ENCODE measurements around the gene CACNA1B.
"Not testable (repeated sequence)": the region's sequence is repeated elsewhere in the genome, so short reads cannot be mapped to it uniquely, and the experiment has no call there.

CACNA1B gene

DNA sequence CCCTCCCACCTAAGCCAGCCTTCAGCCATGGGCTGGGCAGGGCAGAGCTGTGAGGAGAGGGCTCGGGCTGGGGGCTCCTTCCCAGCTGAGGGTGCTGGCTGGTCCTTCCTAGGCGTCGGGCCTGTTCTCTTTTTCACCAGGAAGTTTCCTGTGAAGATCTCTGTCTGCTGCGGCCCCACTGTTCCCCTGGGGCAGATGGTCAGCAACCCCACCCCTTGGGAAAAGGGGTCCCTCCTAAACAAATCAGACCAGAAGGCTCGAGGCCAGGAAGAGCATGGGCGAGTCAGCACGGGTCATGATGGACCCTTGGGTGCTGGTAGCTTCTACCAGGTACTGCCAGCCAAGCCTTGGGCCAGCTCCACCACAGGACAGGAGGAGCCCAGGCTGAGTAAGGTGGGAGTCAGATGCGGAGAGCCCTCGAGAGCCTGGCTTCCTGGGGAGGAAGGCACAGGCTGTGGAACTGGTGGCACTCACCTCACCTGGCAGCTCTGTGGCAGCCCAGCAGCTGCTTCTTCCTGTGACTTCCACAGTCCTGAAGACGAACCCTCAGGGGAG, 3.5 kb downstream of the CACNA1B start:
- no peak overlapping the region for H3K4me3 ChIP-seq (ENCODE audit: low read length)
- no peaks in the 10 kb centered on the region for H3K4me1 ChIP-seq (ENCODE audit: control insufficient read depth, low read depth, low read length)
- no peaks in the 10 kb centered on the region for H3K36me3 ChIP-seq (ENCODE audit: control insufficient read depth, low read depth, low read length)
- H3K9ac ChIP-seq (ENCODE audit: low read length): no peak overlapping the region
- H3K27me3 ChIP-seq (ENCODE audit: control insufficient read depth, insufficient read depth, low read length): peaks cover 14% of the 10 kb centered on the region
- no peak overlapping the region for H3K27ac ChIP-seq (ENCODE audit: low read length)
- no peaks in the 10 kb centered on the region for H3K9me3 ChIP-seq (ENCODE audit: control insufficient read depth, low read depth, low read length)

GRCh38 chr9:137881591-137882505, 4.3 kb downstream of the CACNA1B start:
- H3K4me3 ChIP-seq (ENCODE audit: low read length): no peak overlapping the region
- H3K27ac ChIP-seq (ENCODE audit: low read length): no peak overlapping the region
- H3K9ac ChIP-seq (ENCODE audit: low read length): no peak overlapping the region
- no peaks in the 10 kb centered on the region for H3K4me1 ChIP-seq (ENCODE audit: control insufficient read depth, low read depth, low read length)
- no peaks in the 10 kb centered on the region for H3K9me3 ChIP-seq (ENCODE audit: control insufficient read depth, low read depth, low read length)
- peaks cover 6% of the 10 kb centered on the region for H3K27me3 ChIP-seq (ENCODE audit: control insufficient read depth, insufficient read depth, low read length)
- no peaks in the 10 kb centered on the region for H3K36me3 ChIP-seq (ENCODE audit: control insufficient read depth, low read depth, low read length)

- Histone ChIP-seq H3K9me3 (ENCODE audit: control insufficient read depth, low read depth, low read length) (no peaks in the 10 kb centered on the region), H3K4me3 (ENCODE audit: low read length) (no peak overlapping the region), H3K36me3 (ENCODE audit: control insufficient read depth, low read depth, low read length) (no peaks in the 10 kb centered on the region), H3K27me3 (ENCODE audit: control insufficient read depth, insufficient read depth, low read length) (peaks cover 3% of the 10 kb centered on the region), H3K4me1 (ENCODE audit: control insufficient read depth, low read depth, low read length) (no peaks in the 10 kb centered on the region), H3K9ac (ENCODE audit: low read length) (no peak overlapping the region), H3K27ac (ENCODE audit: low read length) (no peak overlapping the region)
These were observed 4.9 kb downstream of the CACNA1B start for GRCh38 chr9:137882506-137882821.

- not testable (repeated sequence) for H3K9me3 ChIP-seq (ENCODE audit: control insufficient read depth, low read depth, low read length); H3K27ac ChIP-seq (ENCODE audit: low read length); H3K4me3 ChIP-seq (ENCODE audit: low read length); H3K9ac ChIP-seq (ENCODE audit: low read length); H3K36me3 ChIP-seq (ENCODE audit: control insufficient read depth, low read depth, low read length); H3K27me3 ChIP-seq (ENCODE audit: control insufficient read depth, insufficient read depth, low read length); H3K4me1 ChIP-seq (ENCODE audit: control insufficient read depth, low read depth, low read length)
These were observed 6.4 kb downstream of the CACNA1B start for GRCh38 chr9:137883977-137884376.

DNA sequence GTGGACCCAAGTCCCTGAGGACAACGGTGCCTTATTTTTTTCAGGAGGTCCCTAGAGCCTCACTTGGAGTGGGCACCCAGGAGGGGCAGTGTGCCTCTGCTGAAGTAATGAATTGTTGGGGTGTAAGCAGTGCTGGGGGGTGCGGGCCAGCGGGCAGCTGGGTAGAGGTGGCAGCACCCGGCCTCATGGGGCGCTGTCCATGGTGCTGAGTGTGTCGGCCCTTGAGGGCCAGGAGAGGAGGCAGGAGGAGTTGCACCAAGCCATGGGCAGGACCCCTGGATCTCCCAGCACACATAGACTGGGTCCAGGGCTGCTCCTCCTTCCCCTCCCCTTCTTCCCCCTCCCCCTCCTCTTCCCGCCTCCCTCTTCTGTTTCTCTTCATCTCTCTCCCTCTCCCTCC, 7.0 kb downstream of the CACNA1B start:
- H3K9me3 ChIP-seq (ENCODE audit: control insufficient read depth, low read depth, low read length); H3K4me1 ChIP-seq (ENCODE audit: control insufficient read depth, low read depth, low read length); H3K36me3 ChIP-seq (ENCODE audit: control insufficient read depth, low read depth, low read length); H3K27me3 ChIP-seq (ENCODE audit: control insufficient read depth, insufficient read depth, low read length); H3K4me3 ChIP-seq (ENCODE audit: low read length); H3K27ac ChIP-seq (ENCODE audit: low read length); H3K9ac ChIP-seq (ENCODE audit: low read length): not testable (repeated sequence)

DNA sequence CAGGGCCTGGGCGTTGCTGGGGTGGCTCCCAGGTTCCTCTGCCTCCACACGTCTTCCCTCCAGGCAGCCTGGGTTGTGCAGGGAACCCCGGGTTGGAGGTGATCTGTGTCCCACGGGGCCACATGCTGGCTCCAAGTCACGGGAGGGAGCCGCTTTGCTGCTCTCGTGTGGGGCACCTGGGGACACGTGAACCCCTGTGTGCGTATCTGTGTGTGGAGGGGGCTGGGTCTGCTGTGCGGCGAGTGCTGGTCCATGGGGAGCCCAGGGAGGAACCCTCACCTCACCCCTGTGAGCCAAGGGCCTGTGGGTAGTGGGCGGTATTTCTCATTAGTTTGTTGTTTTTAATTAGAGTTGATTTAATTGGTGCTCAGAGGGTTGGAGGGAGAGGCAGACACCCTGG, 7.5 kb downstream of the CACNA1B start:
- not testable (repeated sequence) for H3K4me3 ChIP-seq (ENCODE audit: low read length); H3K36me3 ChIP-seq (ENCODE audit: control insufficient read depth, low read depth, low read length); H3K27ac ChIP-seq (ENCODE audit: low read length); H3K4me1 ChIP-seq (ENCODE audit: control insufficient read depth, low read depth, low read length); H3K9ac ChIP-seq (ENCODE audit: low read length); H3K9me3 ChIP-seq (ENCODE audit: control insufficient read depth, low read depth, low read length); H3K27me3 ChIP-seq (ENCODE audit: control insufficient read depth, insufficient read depth, low read length)

DNA sequence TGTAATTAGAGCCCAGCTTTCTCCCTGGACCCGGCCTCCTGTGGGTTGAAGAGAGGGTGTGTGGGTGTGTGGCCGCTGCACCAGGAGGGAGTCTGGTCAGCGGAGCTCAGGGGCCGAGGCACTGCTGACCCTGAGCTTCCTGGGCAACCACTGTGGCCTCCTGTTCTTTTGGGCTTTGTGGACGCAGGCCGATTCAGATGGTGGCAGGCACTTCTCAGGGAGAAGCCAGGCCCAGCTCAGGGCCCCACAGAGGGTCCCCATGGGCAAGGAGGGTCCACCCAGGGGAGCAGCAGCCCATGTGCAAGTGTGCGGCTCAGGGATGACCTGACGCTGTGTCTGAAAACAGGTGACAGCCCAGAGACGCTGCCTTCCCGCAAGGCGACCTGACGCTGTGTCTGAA, 11.0 kb downstream of the CACNA1B start:
- not testable (repeated sequence) for H3K9ac ChIP-seq (ENCODE audit: low read length); H3K9me3 ChIP-seq (ENCODE audit: control insufficient read depth, low read depth, low read length); H3K4me1 ChIP-seq (ENCODE audit: control insufficient read depth, low read depth, low read length); H3K27me3 ChIP-seq (ENCODE audit: control insufficient read depth, insufficient read depth, low read length); H3K36me3 ChIP-seq (ENCODE audit: control insufficient read depth, low read depth, low read length); H3K4me3 ChIP-seq (ENCODE audit: low read length); H3K27ac ChIP-seq (ENCODE audit: low read length)

GRCh38 chr9:137889966-137890365, 12.4 kb downstream of the CACNA1B start:
- H3K27ac ChIP-seq (ENCODE audit: low read length); H3K9me3 ChIP-seq (ENCODE audit: control insufficient read depth, low read depth, low read length); H3K4me1 ChIP-seq (ENCODE audit: control insufficient read depth, low read depth, low read length); H3K4me3 ChIP-seq (ENCODE audit: low read length); H3K9ac ChIP-seq (ENCODE audit: low read length); H3K36me3 ChIP-seq (ENCODE audit: control insufficient read depth, low read depth, low read length); H3K27me3 ChIP-seq (ENCODE audit: control insufficient read depth, insufficient read depth, low read length): not testable (repeated sequence)

DNA sequence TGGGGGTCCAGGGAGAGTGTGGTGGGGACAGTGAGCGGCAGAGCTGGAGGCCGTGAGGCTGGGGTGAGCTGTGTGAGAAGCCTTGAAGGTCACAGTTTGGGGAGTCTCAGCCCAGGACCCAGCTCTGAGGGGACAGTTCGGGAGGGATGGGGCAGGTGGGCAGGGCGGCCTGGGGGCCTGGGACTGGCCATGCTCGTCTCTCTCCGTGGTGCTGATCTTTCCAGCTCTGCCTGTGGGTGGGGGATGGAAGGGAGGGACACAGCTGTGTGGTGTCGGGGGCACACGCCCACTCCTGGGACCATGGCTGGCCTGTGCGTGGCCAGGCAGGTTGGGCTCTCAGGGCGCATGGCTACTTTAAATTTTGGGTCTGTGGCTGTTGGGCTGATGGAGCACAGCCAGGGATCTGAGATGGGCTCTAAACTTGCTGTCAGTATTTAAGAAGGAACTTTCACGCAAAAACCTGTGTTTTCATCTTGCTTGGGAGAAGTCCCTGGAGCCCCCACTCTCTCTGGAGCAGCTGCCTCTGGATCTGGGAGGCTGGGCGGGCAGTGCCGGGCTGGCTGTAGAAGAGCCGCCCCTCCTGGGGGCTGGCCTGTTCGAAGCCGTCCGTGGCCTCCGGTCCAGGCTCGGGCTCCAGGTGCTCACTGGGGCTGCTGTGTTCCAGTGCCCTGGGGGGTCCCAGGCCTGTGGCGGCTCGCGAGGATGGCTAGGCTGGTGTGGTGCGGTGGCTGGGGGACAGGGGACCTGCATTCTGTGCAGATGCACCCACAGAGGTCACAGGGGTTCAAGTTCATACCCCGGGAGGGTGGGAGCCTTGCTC, 13.4 kb downstream of the CACNA1B start:
- H3K9ac ChIP-seq (ENCODE audit: low read length); H3K9me3 ChIP-seq (ENCODE audit: control insufficient read depth, low read depth, low read length); H3K4me1 ChIP-seq (ENCODE audit: control insufficient read depth, low read depth, low read length); H3K27ac ChIP-seq (ENCODE audit: low read length); H3K36me3 ChIP-seq (ENCODE audit: control insufficient read depth, low read depth, low read length); H3K4me3 ChIP-seq (ENCODE audit: low read length); H3K27me3 ChIP-seq (ENCODE audit: control insufficient read depth, insufficient read depth, low read length): not testable (repeated sequence)

DNA sequence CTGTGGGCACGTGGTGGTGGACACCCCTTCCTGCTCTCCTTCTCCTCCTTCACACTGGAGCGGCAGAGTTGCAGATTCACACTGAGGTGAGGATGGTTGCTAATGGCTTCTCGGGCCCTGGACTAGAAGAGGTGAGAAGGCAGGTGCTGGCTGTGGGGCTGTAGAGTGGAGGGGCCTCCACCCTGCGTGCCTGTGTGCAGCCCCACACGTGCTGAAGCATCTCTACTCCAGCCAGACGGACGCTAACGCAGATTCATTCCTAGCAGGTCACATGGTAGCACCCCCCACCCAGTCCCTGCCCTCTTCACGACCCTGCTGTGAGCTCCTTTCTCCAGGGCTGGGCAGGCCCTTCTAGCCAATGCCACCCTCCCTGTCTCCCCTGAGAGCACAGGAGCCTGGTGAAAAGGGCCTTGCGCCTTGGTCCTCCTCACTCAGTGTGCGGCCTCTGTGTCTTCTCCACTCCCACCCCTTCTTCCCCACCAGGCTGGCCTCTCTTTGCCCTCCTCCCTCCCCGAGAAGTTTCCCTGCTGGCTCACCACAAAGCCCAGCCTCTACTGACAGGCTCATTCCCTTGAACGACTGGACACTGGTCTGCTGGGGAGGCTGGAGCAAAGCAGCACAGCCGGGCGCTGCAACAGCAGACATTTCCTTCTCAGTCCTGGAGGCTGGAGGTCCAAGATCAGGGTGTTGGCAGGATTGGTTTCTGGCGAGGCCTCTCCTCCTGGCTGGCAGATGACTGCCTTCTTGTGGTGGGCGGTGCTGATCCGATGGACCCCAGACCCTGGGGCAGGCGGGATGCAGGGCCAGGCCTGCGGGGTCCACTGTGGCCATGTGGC, 14.2 kb downstream of the CACNA1B start:
- Histone ChIP-seq H3K27me3 (ENCODE audit: control insufficient read depth, insufficient read depth, low read length) (no peaks in the 10 kb centered on the region), H3K4me1 (ENCODE audit: control insufficient read depth, low read depth, low read length) (no peaks in the 10 kb centered on the region), H3K9me3 (ENCODE audit: control insufficient read depth, low read depth, low read length) (no peaks in the 10 kb centered on the region), H3K36me3 (ENCODE audit: control insufficient read depth, low read depth, low read length) (no peaks in the 10 kb centered on the region), H3K9ac (ENCODE audit: low read length) (no peak overlapping the region), H3K27ac (ENCODE audit: low read length) (no peak overlapping the region), H3K4me3 (ENCODE audit: low read length) (no peak overlapping the region)

DNA sequence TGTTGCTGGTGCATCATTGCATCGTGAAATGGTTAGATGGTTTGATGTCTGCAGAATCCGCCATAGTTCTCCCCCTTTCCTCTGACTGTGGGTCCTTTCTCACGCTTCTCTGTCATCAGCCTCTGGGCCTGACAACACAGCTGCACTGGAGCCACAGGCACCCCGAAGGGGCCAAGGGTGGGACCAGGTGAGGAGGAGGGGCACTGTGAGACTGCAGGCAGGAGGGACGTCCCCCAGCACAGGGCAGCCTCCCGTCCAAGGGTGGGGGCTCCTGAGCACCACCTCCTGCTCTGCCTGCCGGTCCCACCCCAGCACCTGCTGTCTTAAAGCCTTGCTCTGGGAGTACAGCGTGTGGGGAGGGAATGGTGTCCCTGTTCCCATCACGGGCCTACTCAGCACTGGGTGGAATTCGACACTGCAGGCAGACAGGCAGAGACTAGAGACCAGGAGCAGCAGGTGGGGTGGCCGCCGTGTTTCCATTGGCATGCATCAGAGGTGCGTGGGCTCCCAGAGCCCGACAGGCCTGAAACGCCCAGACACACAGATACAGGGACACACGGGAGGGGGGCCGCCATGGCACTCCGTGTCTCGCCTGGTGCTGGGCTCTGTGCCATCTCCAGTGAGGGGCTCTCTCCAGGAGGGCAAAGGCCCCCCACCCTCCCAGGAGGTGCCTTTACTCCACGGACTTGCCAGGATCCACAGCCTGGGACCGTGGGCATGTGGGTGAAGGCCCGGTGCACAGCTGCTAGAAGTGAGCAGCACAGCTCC, 15.0 kb downstream of the CACNA1B start:
- Histone ChIP-seq H3K4me1 (ENCODE audit: control insufficient read depth, low read depth, low read length) (no peaks in the 10 kb centered on the region), H3K9ac (ENCODE audit: low read length) (no peak overlapping the region), H3K27ac (ENCODE audit: low read length) (no peak overlapping the region), H3K9me3 (ENCODE audit: control insufficient read depth, low read depth, low read length) (no peaks in the 10 kb centered on the region), H3K27me3 (ENCODE audit: control insufficient read depth, insufficient read depth, low read length) (no peaks in the 10 kb centered on the region), H3K36me3 (ENCODE audit: control insufficient read depth, low read depth, low read length) (no peaks in the 10 kb centered on the region), H3K4me3 (ENCODE audit: low read length) (no peak overlapping the region)
